HEK293T (cell line): Measurements from ENCODE around the gene NHSL2.

Source experiments
- CTCF ChIA-PET: fragments of 350-600 bp; formaldehyde crosslinking; extraction: SDS; loops from one replicate; lab custom pipeline; 2021; ENCODE audit warnings: antibody characterized with exemption, inconsistent platforms; lab: Yijun Ruan, JAX
- POLR2A ChIA-PET: fragments of 350-600 bp; formaldehyde crosslinking; extraction: SDS; loops from one replicate; lab custom pipeline; 2020; ENCODE audit warnings: antibody characterized with exemption, inconsistent platforms; lab: Yijun Ruan, JAX
- DNase-seq: peaks from one replicate; pipeline ENCODE4 v3.0.0; 2012; ENCODE audit warnings: mixed read lengths; ENCODE audit errors: extremely low spot score
- ARNT ChIP-seq: fragments of 450-650 bp; IDR thresholded peaks from 2 replicates; pipeline ENCODE4 v1.6.1; 2017; ENCODE audit warnings: mild to moderate bottlenecking
- BHLHE40 ChIP-seq: fragments of 450-650 bp; IDR thresholded peaks from 2 replicates; pipeline ENCODE4 v1.6.1; 2016; ENCODE audit warnings: mild to moderate bottlenecking, moderate library complexity, borderline replicate concordance
- CTBP1 ChIP-seq: fragments of 450-650 bp; IDR thresholded peaks from 2 replicates; pipeline ENCODE4 v1.6.1; 2016; ENCODE audit warnings: borderline replicate concordance
- ELF4 ChIP-seq: fragments of 450-650 bp; IDR thresholded peaks from 2 replicates; pipeline ENCODE4 v1.6.1; 2017; ENCODE audit warnings: antibody characterized with exemption
- FOXA1 ChIP-seq: fragments of 450-650 bp; IDR thresholded peaks from 2 replicates; pipeline ENCODE4 v1.6.1; 2016; ENCODE audit warnings: mild to moderate bottlenecking
- FOXK2 ChIP-seq: fragments of 450-650 bp; IDR thresholded peaks from 2 replicates; pipeline ENCODE4 v1.6.1; 2016; ENCODE audit warnings: mild to moderate bottlenecking
- FOXM1 ChIP-seq: fragments of 450-650 bp; IDR thresholded peaks from 2 replicates; pipeline ENCODE4 v1.6.1; 2017; ENCODE audit warnings: mild to moderate bottlenecking, borderline replicate concordance
- HDGF ChIP-seq: fragments of 450-650 bp; IDR thresholded peaks from 2 replicates; pipeline ENCODE4 v1.6.1; 2017; ENCODE audit warnings: antibody characterized with exemption, borderline replicate concordance
- L3MBTL2 ChIP-seq: fragments of 450-650 bp; conservative IDR thresholded peaks from 2 replicates; pipeline ENCODE4 v1.6.1; 2016; ENCODE audit warnings: mild to moderate bottlenecking
- LEF1 ChIP-seq: fragments of 450-650 bp; IDR thresholded peaks from 2 replicates; pipeline ENCODE4 v1.6.1; 2017; ENCODE audit warnings: mild to moderate bottlenecking, borderline replicate concordance
- NFRKB ChIP-seq: fragments of 450-650 bp; IDR thresholded peaks from 2 replicates; pipeline ENCODE4 v1.6.1; 2016; ENCODE audit warnings: mild to moderate bottlenecking, moderate library complexity
- PKNOX1 ChIP-seq: fragments of 450-650 bp; IDR thresholded peaks from 2 replicates; pipeline ENCODE4 v1.6.1; 2016
- SP1 ChIP-seq: fragments of 450-650 bp; IDR thresholded peaks from 2 replicates; pipeline ENCODE4 v1.6.1; 2017
- SUZ12 ChIP-seq: fragments of 450-650 bp; IDR thresholded peaks from 2 replicates; pipeline ENCODE4 v1.6.1; 2016; ENCODE audit warnings: mild to moderate bottlenecking
- TARDBP ChIP-seq: fragments of 450-650 bp; IDR thresholded peaks from 2 replicates; pipeline ENCODE4 v1.6.1; 2016
- ZNF384 ChIP-seq: fragments of 450-650 bp; IDR thresholded peaks from 2 replicates; pipeline ENCODE4 v1.6.1; 2016

Gene NHSL2

GRCh38 chrX:72141372-72142004 is 230.8 kb downstream of the NHSL2 start:
- ChIA-PET POLR2A (interaction anchor here (0.6 to 1.4 kb wide), 2 partner anchors 10 to 40 kb away, joined by 3 to 5 read pairs; partner anchors contain the start of genes PIN4 and RTL5), CTCF (interaction anchor here (0.6 kb wide), 1 partner anchor 30 kb away, joined by 3 read pairs; no protein-coding TSS in a partner anchor)
- no peak for TF ChIP-seq LEF1
- no peak for TF ChIP-seq L3MBTL2
- no peak for TF ChIP-seq FOXK2
- no peak for TF ChIP-seq SP1
- no peak for TF ChIP-seq TARDBP
- TF ChIP-seq SUZ12 = no peak
- no peak for DNase-seq

- DNase-seq = no peak
- ChIA-PET POLR2A (interaction anchor here (0.6 to 1.4 kb wide), 2 partner anchors 11 to 39 kb away, joined by 3 to 5 read pairs; partner anchors contain the start of genes PIN4 and RTL5), CTCF (no interaction called here)
- TF ChIP-seq HDGF (no peak), BHLHE40 (no peak), FOXM1 (no peak), FOXK2 (no peak), LEF1 (no peak), L3MBTL2 (no peak), NFRKB (no peak), TARDBP (no peak)
Measured at GRCh38 chrX:72142094-72142793, 231.6 kb downstream of the NHSL2 start.

GRCh38 chrX:72142794-72143608 is 232.4 kb downstream of the NHSL2 start:
- ChIA-PET CTCF (no interaction called here), POLR2A (interaction anchor here (1.4 to 1.9 kb wide), 3 partner anchors 11 to 38 kb away, joined by 5 to 8 read pairs (median 7); partner anchors contain the start of genes PIN4 and RTL5)
- no peak for DNase-seq
- no peak for TF ChIP-seq FOXA1
- TF ChIP-seq SUZ12 = no peak
- no peak for TF ChIP-seq BHLHE40

GRCh38 chrX:72143609-72143907 is 232.9 kb downstream of the NHSL2 start:
- POLR2A ChIA-PET = interaction anchor here (1.7 to 1.9 kb wide), 2 partner anchors 12 to 38 kb away, joined by 7 to 8 read pairs; partner anchors contain the start of genes PIN4 and RTL5
- TF ChIP-seq NFRKB (no peak), TARDBP (no peak), ARNT (no peak), BHLHE40 (no peak), ZNF384 (no peak)
- DNase-seq = no peak
- CTCF ChIA-PET = no interaction called here

GRCh38 chrX:72145181-72145580 is 234.5 kb downstream of the NHSL2 start:
- DNase-seq = no peak
- TF ChIP-seq LEF1 (no peak), NFRKB (no peak), FOXK2 (no peak), TARDBP (no peak), FOXM1 (no peak), ZNF384 (no peak), CTBP1 (no peak), L3MBTL2 (no peak), FOXA1 (no peak), BHLHE40 (no peak), PKNOX1 (no peak), HDGF (no peak)
- CTCF ChIA-PET = interaction anchor here (0.8 to 1.3 kb wide), 2 partner anchors 18 to 143 kb away, joined by 3 read pairs; no protein-coding TSS in a partner anchor
- POLR2A ChIA-PET = no interaction called here

- no peak for TF ChIP-seq ZNF384
- no peak for TF ChIP-seq TARDBP
- TF ChIP-seq L3MBTL2 = no peak
- TF ChIP-seq NFRKB = no peak
- no peak for TF ChIP-seq FOXK2
- CTCF ChIA-PET = no interaction called here
- no peak for DNase-seq
- POLR2A ChIA-PET = no interaction called here
Measured at GRCh38 chrX:72146527-72146926, 235.9 kb downstream of the NHSL2 start.

GRCh38 chrX:72158773-72159172 is 248.1 kb downstream of the NHSL2 start:
- no peak for DNase-seq
- CTCF ChIA-PET = no interaction called here
- POLR2A ChIA-PET = no interaction called here
- no peak for TF ChIP-seq L3MBTL2
- no peak for TF ChIP-seq NFRKB
- no peak for TF ChIP-seq ELF4
- no peak for TF ChIP-seq ARNT
- no peak for TF ChIP-seq CTBP1
- no peak for TF ChIP-seq LEF1
- TF ChIP-seq HDGF = no peak
